Measurements from ENCODE around the gene RTTN.

DNA sequence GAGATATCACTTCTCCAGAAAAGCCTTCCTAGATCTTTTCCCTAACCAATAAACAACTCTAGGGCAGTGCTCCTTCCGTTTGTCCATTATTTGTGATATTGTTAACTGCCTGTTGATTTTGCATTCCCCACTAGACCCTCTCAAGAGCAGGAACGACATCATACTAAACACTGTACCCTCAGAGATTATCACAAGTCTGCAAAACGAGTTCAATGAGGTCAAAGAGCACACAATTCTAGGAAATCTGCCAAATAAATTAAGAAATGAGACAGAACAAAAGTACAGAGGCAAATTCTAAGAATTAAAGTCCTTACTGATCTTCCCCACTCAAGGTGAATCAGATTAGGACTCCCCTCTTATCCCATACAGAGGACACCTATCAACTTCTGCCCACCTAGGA is 7.6 kb downstream of the RTTN start:
- TF ChIP-seq CREB1 (IDR thresholded peaks at IDR 0.05) (no peak), CREB1 (CRISPR knock-in tag; IDR thresholded peaks at IDR 0.05) (no peak), POLR2A (conservative IDR thresholded peaks at IDR 0.05) (no peak), SAP30 (IDR thresholded peaks at IDR 0.05; ENCODE audit: borderline replicate concordance, insufficient read depth, low read depth, low read length, poor library complexity, severe bottlenecking) (no peak), U2AF1 (optimal IDR thresholded peaks at IDR 0.05; ENCODE audit: low read depth, low read length) (no peak), GABPA (tag; conservative IDR thresholded peaks at IDR 0.05; ENCODE audit: low read depth) (no peak), POLR2AphosphoS5 (IDR thresholded peaks at IDR 0.05; ENCODE audit: control insufficient read depth, insufficient read depth, low read depth, low read length) (no peak), TSC22D4 (tag; IDR thresholded peaks at IDR 0.05) (no peak), ZKSCAN8 (CRISPR knock-in tag; IDR thresholded peaks at IDR 0.05) (no peak), HNRNPL (IDR thresholded peaks at IDR 0.05; ENCODE audit: low read depth, low read length) (no peak), SRF (CRISPR knock-in tag; IDR thresholded peaks at IDR 0.05) (no peak), XRCC5 (IDR thresholded peaks at IDR 0.05; ENCODE audit: low read depth, low read length) (no peak)
- TF ChIP-seq, protein P1, sequence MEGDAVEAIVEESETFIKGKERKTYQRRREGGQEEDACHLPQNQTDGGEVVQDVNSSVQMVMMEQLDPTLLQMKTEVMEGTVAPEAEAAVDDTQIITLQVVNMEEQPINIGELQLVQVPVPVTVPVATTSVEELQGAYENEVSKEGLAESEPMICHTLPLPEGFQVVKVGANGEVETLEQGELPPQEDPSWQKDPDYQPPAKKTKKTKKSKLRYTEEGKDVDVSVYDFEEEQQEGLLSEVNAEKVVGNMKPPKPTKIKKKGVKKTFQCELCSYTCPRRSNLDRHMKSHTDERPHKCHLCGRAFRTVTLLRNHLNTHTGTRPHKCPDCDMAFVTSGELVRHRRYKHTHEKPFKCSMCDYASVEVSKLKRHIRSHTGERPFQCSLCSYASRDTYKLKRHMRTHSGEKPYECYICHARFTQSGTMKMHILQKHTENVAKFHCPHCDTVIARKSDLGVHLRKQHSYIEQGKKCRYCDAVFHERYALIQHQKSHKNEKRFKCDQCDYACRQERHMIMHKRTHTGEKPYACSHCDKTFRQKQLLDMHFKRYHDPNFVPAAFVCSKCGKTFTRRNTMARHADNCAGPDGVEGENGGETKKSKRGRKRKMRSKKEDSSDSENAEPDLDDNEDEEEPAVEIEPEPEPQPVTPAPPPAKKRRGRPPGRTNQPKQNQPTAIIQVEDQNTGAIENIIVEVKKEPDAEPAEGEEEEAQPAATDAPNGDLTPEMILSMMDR (IDR thresholded peaks at IDR 0.05 in 2 of 3, conservative IDR thresholded peaks at IDR 0.05 in 1 of 3; ENCODE audit: insufficient read depth in 2 of 3, low read depth in 1 of 3, low read length in 3 of 3) = no peak
- TF ChIP-seq, protein P2, sequence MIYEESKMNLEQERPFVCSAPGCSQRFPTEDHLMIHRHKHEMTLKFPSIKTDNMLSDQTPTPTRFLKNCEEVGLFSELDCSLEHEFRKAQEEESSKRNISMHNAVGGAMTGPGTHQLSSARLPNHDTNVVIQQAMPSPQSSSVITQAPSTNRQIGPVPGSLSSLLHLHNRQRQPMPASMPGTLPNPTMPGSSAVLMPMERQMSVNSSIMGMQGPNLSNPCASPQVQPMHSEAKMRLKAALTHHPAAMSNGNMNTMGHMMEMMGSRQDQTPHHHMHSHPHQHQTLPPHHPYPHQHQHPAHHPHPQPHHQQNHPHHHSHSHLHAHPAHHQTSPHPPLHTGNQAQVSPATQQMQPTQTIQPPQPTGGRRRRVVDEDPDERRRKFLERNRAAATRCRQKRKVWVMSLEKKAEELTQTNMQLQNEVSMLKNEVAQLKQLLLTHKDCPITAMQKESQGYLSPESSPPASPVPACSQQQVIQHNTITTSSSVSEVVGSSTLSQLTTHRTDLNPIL (CRISPR knock-in tag; IDR thresholded peaks at IDR 0.05) = no peak
